ENCODE measurements around the gene TMEM79.
A peak's percentile ranks its signal among the peaks of the same experiment; 100 is the strongest.

The TMEM79 gene

GRCh38 chr1:156262461-156263287 is 21.5 kb upstream of the TMEM79 start:
- no peak for DNase-seq (ENCODE audit: low read depth)

GRCh38 chr1:156263288-156263655 is 20.9 kb upstream of the TMEM79 start:
- DNase-seq (ENCODE audit: low read depth) = no peak

GRCh38 chr1:156266051-156266450 is 18.1 kb upstream of the TMEM79 start:
- DNase-seq (ENCODE audit: low read depth) = no peak

GRCh38 chr1:156268336-156268735 is 15.8 kb upstream of the TMEM79 start:
- DNase-seq (ENCODE audit: low read depth) = no peak

- no peak for DNase-seq (ENCODE audit: low read depth)
Measured at GRCh38 chr1:156270314-156270713, 13.8 kb upstream of the TMEM79 start.

- DNase-seq (ENCODE audit: low read depth) = no peak
Measured at GRCh38 chr1:156276532-156276931, 7.6 kb upstream of the TMEM79 start.

GRCh38 chr1:156276966-156277381 is 7.2 kb upstream of the TMEM79 start:
- DNase-seq (ENCODE audit: low read depth) = no peak

- no peak for DNase-seq (ENCODE audit: low read depth)
Measured at GRCh38 chr1:156279837-156280236, 4.3 kb upstream of the TMEM79 start.

- DNase-seq (ENCODE audit: low read depth) = no peak
Measured at GRCh38 chr1:156281281-156281680, 2.8 kb upstream of the TMEM79 start.

- DNase-seq (ENCODE audit: low read depth) = no peak
Measured at GRCh38 chr1:156281693-156282478, 2.2 kb upstream of the TMEM79 start.

- peak; percentile 89 for DNase-seq (ENCODE audit: low read depth)
Measured at GRCh38 chr1:156282479-156283222, 1.5 kb upstream of the TMEM79 start, which contains the start of gene SMG5. SMG5 (minus strand) TSS chr1:156282825; CDS start chr1:156282680, 145 bp downstream.

- no peak for DNase-seq (ENCODE audit: low read depth)
Measured at GRCh38 chr1:156283521-156283920, 604 bp upstream of the TMEM79 start.

- DNase-seq (ENCODE audit: low read depth) = no peak
Measured at GRCh38 chr1:156284757-156285156, 632 bp downstream of the TMEM79 start.

- no peak for DNase-seq (ENCODE audit: low read depth)
Measured at GRCh38 chr1:156285437-156285836, 1.3 kb downstream of the TMEM79 start.

GRCh38 chr1:156286061-156286460 is 1.9 kb downstream of the TMEM79 start:
- no peak for DNase-seq (ENCODE audit: low read depth)

- no peak for DNase-seq (ENCODE audit: low read depth)
Measured at GRCh38 chr1:156289857-156290256, 5.7 kb downstream of the TMEM79 start.

- no peak for DNase-seq (ENCODE audit: low read depth)
Measured at GRCh38 chr1:156291226-156292061, 7.3 kb downstream of the TMEM79 start.

- no peak for DNase-seq (ENCODE audit: low read depth)
Measured at GRCh38 chr1:156293098-156293434, 8.9 kb downstream of the TMEM79 start.

- no peak for DNase-seq (ENCODE audit: low read depth)
Measured at GRCh38 chr1:156293895-156294294, 9.8 kb downstream of the TMEM79 start.

- peak; percentile 23 for DNase-seq (ENCODE audit: low read depth)
Measured at GRCh38 chr1:156295391-156295947, 11.3 kb downstream of the TMEM79 start, which contains the start of gene GLMP. GLMP (minus strand) TSS chr1:156295679; CDS start chr1:156295645, 34 bp downstream.

- no peak for DNase-seq (ENCODE audit: low read depth)
Measured at GRCh38 chr1:156298852-156299357, 14.8 kb downstream of the TMEM79 start, which contains the start of gene VHLL. VHLL (minus strand) TSS chr1:156299307; CDS start chr1:156299189, 118 bp downstream.
